ENCODE data around the gene DLK2. TPM values are rescaled to one million over a fixed set of nuclear protein-coding genes. Genes with fewer than 3 reads are reported as not detected.

DLK2 gene
- total RNA-seq, 1 experiment from 2014 or later, result 1.5 TPM

DNA sequence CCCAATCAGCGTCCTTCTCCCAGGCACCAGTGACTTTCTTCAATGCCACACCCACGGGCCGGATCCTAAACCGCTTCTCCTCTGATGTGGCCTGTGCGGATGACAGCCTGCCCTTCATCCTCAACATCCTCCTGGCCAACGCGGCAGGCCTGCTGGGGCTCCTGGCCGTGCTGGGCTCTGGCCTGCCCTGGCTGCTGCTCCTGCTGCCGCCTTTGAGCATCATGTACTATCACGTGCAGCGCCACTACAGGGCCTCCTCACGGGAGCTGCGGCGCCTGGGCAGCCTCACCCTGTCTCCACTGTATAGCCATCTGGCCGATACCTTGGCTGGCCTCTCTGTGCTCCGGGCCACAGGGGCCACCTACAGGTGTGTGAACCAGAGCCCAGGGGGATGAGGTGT is 9.8 kb downstream of the DLK2 start:
- Histone ChIP-seq H3K36me3 (no peaks in the 10 kb centered on the region), H3K27me3 (no peaks in the 10 kb centered on the region), H3K9me3 (no peaks in the 10 kb centered on the region), H3K4me3 (no peak overlapping the region)
- DNase-seq, result no peak

DNA sequence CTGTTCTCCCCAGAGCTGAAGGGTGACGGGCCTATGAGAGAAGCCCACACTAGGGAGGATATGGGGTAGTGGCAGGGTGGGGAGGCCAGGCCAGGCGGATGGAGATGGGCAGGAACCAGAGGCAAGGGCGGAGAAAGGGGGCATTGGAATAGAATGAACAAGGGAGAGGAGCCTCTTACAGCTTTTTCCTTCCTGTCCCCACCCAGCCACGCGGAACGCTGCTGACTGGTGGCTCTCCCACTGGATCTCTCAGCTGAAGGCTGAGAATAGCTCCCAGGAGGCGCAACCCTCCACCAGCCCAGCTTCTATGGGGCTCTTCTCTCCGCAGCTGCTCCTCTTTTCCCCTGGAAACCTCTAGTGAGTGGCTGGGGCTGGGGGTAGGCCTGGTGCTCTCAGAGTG is 10.8 kb downstream of the DLK2 start:
- no peak for DNase-seq
- H3K27me3 ChIP-seq, result no peaks in the 10 kb centered on the region
- no peaks in the 10 kb centered on the region for H3K36me3 ChIP-seq
- no peak overlapping the region for H3K4me3 ChIP-seq
- no peaks in the 10 kb centered on the region for H3K9me3 ChIP-seq

DNA sequence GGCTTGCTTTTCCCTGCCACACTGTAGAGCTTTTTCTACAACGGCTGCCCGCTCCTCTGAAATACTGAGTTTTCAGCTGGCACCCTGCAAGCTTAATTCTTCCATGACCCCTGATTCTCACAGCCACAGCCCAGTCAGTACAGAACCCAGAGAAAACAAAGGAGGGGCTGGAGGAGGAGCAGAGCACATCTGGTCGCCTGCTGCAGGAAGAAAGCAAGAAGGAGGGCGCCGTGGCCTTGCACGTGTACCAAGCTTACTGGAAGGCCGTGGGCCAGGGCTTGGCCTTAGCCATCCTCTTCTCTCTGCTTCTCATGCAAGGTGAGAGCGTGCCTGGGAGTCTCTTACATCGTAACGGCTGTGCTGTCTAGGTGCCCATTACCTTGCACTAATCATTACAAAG is 11.3 kb downstream of the DLK2 start:
- Histone ChIP-seq H3K27me3 (no peaks in the 10 kb centered on the region), H3K9me3 (no peaks in the 10 kb centered on the region), H3K4me3 (no peak overlapping the region), H3K36me3 (no peaks in the 10 kb centered on the region)
- no peak for DNase-seq

- H3K36me3 ChIP-seq, result no peaks in the 10 kb centered on the region
- H3K27me3 ChIP-seq, result no peaks in the 10 kb centered on the region
- no peaks in the 10 kb centered on the region for H3K9me3 ChIP-seq
- H3K4me3 ChIP-seq, result no peak overlapping the region
- DNase-seq, result no peak
Observed at GRCh38 chr6:43442935-43443334, 12.4 kb downstream of the DLK2 start.

- no peak for DNase-seq
- no peaks in the 10 kb centered on the region for H3K9me3 ChIP-seq
- no peaks in the 10 kb centered on the region for H3K27me3 ChIP-seq
- no peak overlapping the region for H3K4me3 ChIP-seq
- H3K36me3 ChIP-seq, result no peaks in the 10 kb centered on the region; the same call in 1 of the 2 replicates
Observed at GRCh38 chr6:43437700-43438099, 17.6 kb downstream of the DLK2 start.

DNA sequence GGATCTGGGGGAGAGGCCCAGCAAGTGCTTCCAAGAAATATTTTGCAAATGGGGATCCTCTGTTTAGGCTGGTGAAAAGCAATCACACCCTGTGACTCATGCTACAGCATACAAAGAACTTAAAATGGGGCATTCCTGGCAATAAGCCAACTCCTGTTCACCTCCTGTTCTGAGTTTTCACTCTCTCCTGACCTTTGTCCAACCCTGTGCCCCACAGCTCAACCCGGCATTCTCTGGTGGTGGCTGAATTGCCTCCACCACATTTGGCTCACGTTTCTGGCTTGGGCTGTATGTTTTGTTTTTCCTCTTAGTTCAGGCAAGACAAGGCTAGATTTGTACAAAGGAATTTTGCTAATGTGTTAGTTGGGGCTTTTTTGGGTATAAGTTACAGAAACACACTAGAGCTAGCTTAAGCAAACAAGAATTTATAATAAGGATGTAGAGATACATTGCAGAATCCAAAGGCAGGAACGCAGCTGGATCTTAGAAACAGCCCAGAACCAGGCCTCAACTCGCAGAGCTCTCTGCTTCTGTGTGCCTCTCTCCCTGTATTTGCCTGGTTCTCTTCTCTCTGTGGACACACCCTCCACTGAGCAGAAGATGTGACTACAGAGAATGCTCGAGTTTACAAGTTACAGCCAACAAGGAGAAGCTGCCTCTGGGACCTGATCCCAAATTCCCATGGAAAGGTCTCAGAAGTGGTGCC is 18.6 kb downstream of the DLK2 start:
- H3K36me3 ChIP-seq, result no peaks in the 10 kb centered on the region; the same call in 1 of the 2 replicates
- no peaks in the 10 kb centered on the region for H3K27me3 ChIP-seq
- no peaks in the 10 kb centered on the region for H3K9me3 ChIP-seq
- H3K4me3 ChIP-seq, result no peak overlapping the region
- DNase-seq, result peak; percentile 83

DNA sequence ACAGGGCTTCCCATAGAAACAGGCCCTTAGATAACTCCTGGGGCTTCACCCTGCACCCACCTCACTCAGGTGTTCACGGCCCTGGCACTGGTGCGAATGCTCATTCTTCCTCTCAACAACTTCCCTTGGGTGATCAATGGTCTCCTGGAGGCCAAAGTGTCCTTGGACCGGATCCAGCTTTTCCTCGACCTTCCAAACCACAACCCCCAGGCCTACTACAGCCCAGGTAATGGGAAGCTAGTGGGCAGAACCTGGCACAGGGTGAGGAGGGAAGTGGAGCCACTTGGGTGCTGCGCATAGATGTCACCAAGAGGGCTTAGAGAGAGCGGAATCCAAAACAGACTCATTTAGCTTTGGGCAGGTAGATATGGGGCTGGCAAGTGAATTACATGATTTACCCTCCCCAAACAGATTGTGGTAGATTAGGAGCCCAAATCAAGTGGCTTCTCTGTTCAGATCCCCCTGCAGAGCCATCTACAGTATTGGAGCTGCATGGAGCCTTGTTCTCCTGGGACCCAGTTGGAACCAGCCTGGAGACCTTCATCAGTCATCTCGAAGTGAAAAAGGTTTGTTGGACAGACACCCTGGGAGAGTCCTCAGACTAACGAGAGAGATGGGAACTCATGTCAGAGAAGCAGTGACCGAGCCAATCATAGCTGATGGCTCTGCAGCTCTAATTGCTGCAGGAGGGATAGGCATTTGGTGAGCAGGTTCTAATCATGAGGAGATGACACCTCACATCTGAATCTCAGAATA is 19.5 kb downstream of the DLK2 start:
- no peaks in the 10 kb centered on the region for H3K9me3 ChIP-seq
- DNase-seq, result no peak
- H3K4me3 ChIP-seq, result no peak overlapping the region
- no peaks in the 10 kb centered on the region; the same call in 1 of the 2 replicates for H3K36me3 ChIP-seq
- no peaks in the 10 kb centered on the region for H3K27me3 ChIP-seq

GRCh38 chr6:43434943-43435342 is 20.4 kb downstream of the DLK2 start:
- H3K27me3 ChIP-seq, result no peaks in the 10 kb centered on the region
- H3K4me3 ChIP-seq, result no peak overlapping the region
- H3K9me3 ChIP-seq, result no peaks in the 10 kb centered on the region
- H3K36me3 ChIP-seq, result no peaks in the 10 kb centered on the region; the same call in 1 of the 2 replicates
- DNase-seq, result no peak

DNA sequence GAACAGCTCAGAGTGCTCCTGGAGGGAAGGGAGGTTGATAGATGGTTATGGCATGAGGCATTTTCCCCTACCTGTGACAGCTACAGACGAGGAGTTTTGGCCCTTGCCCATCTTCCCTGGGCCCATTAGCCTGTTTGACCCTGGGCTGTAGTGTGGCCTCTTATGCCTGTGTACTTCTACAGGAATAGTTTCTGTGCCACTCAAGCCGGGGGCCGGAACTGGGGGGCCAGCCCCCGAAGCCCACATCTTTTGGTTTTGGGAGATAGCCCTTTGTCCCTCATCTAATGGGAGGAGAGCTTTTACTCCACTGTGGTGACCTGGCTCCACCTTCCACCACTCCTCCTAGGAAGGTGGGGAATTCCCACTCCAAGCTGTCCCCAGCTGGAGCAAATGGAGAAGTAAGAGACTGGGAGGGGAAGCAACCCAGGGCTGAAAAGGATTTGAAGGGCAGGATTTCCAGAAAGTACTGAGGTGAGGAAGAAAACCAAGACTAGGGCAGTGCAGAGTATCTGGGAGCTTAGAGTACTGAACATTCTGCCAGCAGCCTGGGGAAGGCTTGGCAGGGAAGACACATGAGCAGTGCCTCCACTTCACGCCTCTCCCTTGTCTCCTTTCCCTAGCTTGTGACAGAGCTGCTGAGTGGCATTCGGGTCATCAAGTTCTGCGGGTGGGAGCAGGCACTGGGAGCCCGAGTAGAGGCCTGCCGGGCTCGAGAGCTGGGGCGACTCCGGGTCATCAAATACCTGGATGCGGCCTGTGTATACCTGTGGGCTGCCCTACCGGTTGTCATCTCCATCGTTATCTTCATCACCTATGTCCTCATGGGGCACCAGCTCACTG is 21.1 kb downstream of the DLK2 start:
- DNase-seq, result no peak
- no peaks in the 10 kb centered on the region; the same call in 1 of the 2 replicates for H3K36me3 ChIP-seq

GRCh38 chr6:43433148-43433547 is 22.2 kb downstream of the DLK2 start:
- no peaks in the 10 kb centered on the region for H3K27me3 ChIP-seq
- DNase-seq, result no peak
- H3K9me3 ChIP-seq, result no peaks in the 10 kb centered on the region
- no peaks in the 10 kb centered on the region; the same call in 1 of the 2 replicates for H3K36me3 ChIP-seq
- no peak overlapping the region for H3K4me3 ChIP-seq

More for the DNA sequence above, 21.1 kb downstream of the DLK2 start:
- Histone ChIP-seq H3K9me3 (no peaks in the 10 kb centered on the region), H3K27me3 (no peaks in the 10 kb centered on the region), H3K4me3 (no peak overlapping the region)

- H3K36me3 ChIP-seq, result no peaks in the 10 kb centered on the region
- no peak overlapping the region for H3K4me3 ChIP-seq
- no peaks in the 10 kb centered on the region for H3K27me3 ChIP-seq
- no peak for DNase-seq
- no peaks in the 10 kb centered on the region for H3K9me3 ChIP-seq
Observed at GRCh38 chr6:43432009-43432945, 23.1 kb downstream of the DLK2 start.

GRCh38 chr6:43428874-43429273 is 26.5 kb downstream of the DLK2 start:
- Histone ChIP-seq H3K27me3 (no peaks in the 10 kb centered on the region), H3K9me3 (no peaks in the 10 kb centered on the region), H3K36me3 (no peaks in the 10 kb centered on the region), H3K4me3 (peak overlapping the region; percentile 73)
- DNase-seq, result no peak

- Histone ChIP-seq H3K4me3 (peak overlapping the region; percentile 73), H3K27me3 (no peaks in the 10 kb centered on the region), H3K36me3 (no peaks in the 10 kb centered on the region), H3K9me3 (no peaks in the 10 kb centered on the region)
- no peak for DNase-seq
Observed at GRCh38 chr6:43428112-43428570, 27.2 kb downstream of the DLK2 start.

DNA sequence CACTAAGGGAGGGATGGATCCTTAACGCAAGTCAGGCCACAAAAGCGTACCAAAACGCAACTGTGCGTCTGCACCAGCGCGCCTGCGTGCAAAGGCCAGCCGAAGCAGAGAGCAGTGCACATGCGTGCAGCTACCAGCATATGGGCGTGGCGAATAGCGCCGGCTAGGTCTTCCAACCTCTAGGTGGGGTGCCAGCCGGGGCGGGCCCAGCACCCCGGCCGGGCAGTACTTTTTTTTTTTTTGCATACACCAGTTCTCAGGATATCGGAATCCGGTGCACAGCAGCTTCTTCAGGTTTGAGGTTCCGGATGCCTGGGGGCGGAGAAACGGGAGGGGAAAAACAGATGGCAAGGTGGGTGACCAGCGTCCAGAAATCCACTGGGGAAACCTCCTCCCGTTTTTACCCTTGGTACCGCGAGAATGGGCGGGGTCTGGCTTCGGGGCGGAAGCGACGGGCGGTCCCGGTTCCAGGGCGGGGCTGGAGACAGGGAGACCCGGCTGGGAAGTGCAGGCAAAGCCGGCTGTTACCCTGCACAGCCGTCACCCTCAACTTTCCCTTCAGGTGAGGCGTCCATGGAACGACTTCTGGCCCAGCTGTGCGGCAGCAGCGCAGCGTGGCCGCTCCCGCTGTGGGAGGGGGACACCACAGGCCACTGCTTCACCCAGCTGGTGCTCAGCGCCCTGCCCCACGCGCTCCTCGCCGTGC is 27.8 kb downstream of the DLK2 start, which contains the start of gene ABCC10:
Gene ABCC10 (plus strand): TSS at position 136 of the 706 bp plus-strand sequence. CDS start 438 bp downstream, at position 574.
- Histone ChIP-seq H3K27me3 (no peaks in the 10 kb centered on the region), H3K36me3 (no peaks in the 10 kb centered on the region), H3K9me3 (no peaks in the 10 kb centered on the region), H3K4me3 (peak within 1 kb of the TSS; percentile 73)
- DNase-seq, result peak; percentile 91

DNA sequence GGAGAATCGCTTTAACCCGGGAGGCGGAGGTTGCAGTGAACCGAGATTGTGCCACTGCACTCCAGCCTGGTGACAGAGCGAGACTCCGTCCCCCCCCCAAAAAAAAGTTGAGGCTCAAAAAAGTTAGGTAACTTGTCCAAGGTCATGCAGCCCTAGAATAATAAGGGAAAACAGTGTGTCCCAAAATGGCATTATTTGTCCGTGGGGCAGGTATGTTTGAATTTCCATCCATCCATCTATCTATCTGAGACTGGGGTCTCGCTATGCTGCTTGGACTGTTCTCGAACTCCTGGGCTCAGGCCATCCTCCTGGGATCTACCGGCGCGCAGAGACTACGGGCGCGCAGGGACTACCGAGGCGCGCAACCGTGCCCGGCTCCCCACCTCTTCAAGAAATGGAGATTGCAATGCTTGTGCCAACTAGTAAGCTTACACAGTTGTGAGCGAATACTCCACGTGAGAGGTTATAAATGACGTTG is 28.4 kb downstream of the DLK2 start:
- no peak for DNase-seq
- no peaks in the 10 kb centered on the region for H3K36me3 ChIP-seq
- H3K27me3 ChIP-seq, result no peaks in the 10 kb centered on the region
- H3K4me3 ChIP-seq, result peak overlapping the region; percentile 73
- no peaks in the 10 kb centered on the region for H3K9me3 ChIP-seq
